ENCODE data around the gene RABGAP1L. TPM values are rescaled to one million over a fixed set of nuclear protein-coding genes. Genes with fewer than 3 reads are reported as not detected.

The RABGAP1L gene
- total RNA-seq, 4 donors from 2014 or later: 42.4 to 74.5 (median 49.1) TPM

GRCh38 chr1:174149216-174149615, 10.1 kb upstream of the RABGAP1L start:
- peaks cover 0 to 3% (median 0%) of the 10 kb centered on the region in 4 donors for H3K9me3 ChIP-seq
- H3K36me3 ChIP-seq: no peaks in the 10 kb centered on the region
- H3K27me3 ChIP-seq: no peaks in the 10 kb centered on the region
- TF ChIP-seq CTCF (IDR thresholded peaks at IDR 0.05): no peak
- TF ChIP-seq POLR2A (IDR thresholded peaks at IDR 0.05): no peak
- no peak for TF ChIP-seq EP300 (IDR thresholded peaks at IDR 0.05)
- DNase-seq (ENCODE audit: low spot score in 2 of 2): no peak
- H3K27ac ChIP-seq: no peak overlapping the region
- H3K4me3 ChIP-seq: no peak overlapping the region
- 62 to 68% methylated on average over 4 of the region's 4 CpGs for WGBS, 2 donors
- H3K4me1 ChIP-seq: peaks cover 0 to 4% (median 0%) of the 10 kb centered on the region in 4 donors

GRCh38 chr1:174150499-174150898, 8.8 kb upstream of the RABGAP1L start:
- no peak overlapping the region for H3K27ac ChIP-seq
- TF ChIP-seq POLR2A (IDR thresholded peaks at IDR 0.05): no peak
- no peak for TF ChIP-seq EP300 (IDR thresholded peaks at IDR 0.05)
- TF ChIP-seq CTCF (IDR thresholded peaks at IDR 0.05): no peak
- no peaks in the 10 kb centered on the region for H3K36me3 ChIP-seq
- no peak for DNase-seq (ENCODE audit: low spot score in 2 of 2)
- WGBS, 2 donors: 97% methylated on average over 2 of the region's 2 CpGs
- peaks cover 0 to 4% (median 0%) of the 10 kb centered on the region in 4 donors for H3K4me1 ChIP-seq
- no peak overlapping the region for H3K4me3 ChIP-seq
- H3K27me3 ChIP-seq: no peaks in the 10 kb centered on the region
- H3K9me3 ChIP-seq: peaks cover 0 to 3% (median 0%) of the 10 kb centered on the region in 4 donors

GRCh38 chr1:174152427-174152826, 6.9 kb upstream of the RABGAP1L start:
- TF ChIP-seq CTCF (IDR thresholded peaks at IDR 0.05) (no peak), EP300 (IDR thresholded peaks at IDR 0.05) (no peak), POLR2A (IDR thresholded peaks at IDR 0.05) (no peak)
- H3K4me1 ChIP-seq: peaks cover 0 to 4% (median 0%) of the 10 kb centered on the region in 4 donors
- H3K9me3 ChIP-seq: no peaks in the 10 kb centered on the region
- WGBS, 2 donors: 72 to 77% methylated on average over 1 of the region's 1 CpG
- H3K4me3 ChIP-seq: no peak overlapping the region
- no peak for DNase-seq (ENCODE audit: low spot score in 2 of 2)
- H3K27ac ChIP-seq: no peak overlapping the region
- no peaks in the 10 kb centered on the region for H3K36me3 ChIP-seq
- no peaks in the 10 kb centered on the region for H3K27me3 ChIP-seq

GRCh38 chr1:174153085-174153824, 6.1 kb upstream of the RABGAP1L start:
- TF ChIP-seq EP300 (IDR thresholded peaks at IDR 0.05) (no peak), CTCF (IDR thresholded peaks at IDR 0.05) (no peak), POLR2A (IDR thresholded peaks at IDR 0.05) (no peak)
- 58 to 71% methylated on average over 5 of the region's 5 CpGs for WGBS, 2 donors

GRCh38 chr1:174153825-174154107, 5.6 kb upstream of the RABGAP1L start:
- H3K36me3 ChIP-seq: no peaks in the 10 kb centered on the region
- TF ChIP-seq POLR2A (IDR thresholded peaks at IDR 0.05): no peak
- no peak overlapping the region for H3K27ac ChIP-seq
- no peak overlapping the region for H3K4me3 ChIP-seq
- H3K27me3 ChIP-seq: no peaks in the 10 kb centered on the region
- peaks cover 0 to 10% (median 0%) of the 10 kb centered on the region in 4 donors for H3K4me1 ChIP-seq
- DNase-seq (ENCODE audit: low spot score in 2 of 2): no peak
- H3K9me3 ChIP-seq: no peaks in the 10 kb centered on the region

More at GRCh38 chr1:174153085-174153824, 6.1 kb upstream of the RABGAP1L start:
- Histone ChIP-seq H3K27ac (no peak overlapping the region), H3K9me3 (no peaks in the 10 kb centered on the region), H3K27me3 (no peaks in the 10 kb centered on the region), H3K36me3 (no peaks in the 10 kb centered on the region), H3K4me1 (peaks cover 0 to 5% (median 0%) of the 10 kb centered on the region in 4 donors), H3K4me3 (no peak overlapping the region)
- no peak for DNase-seq (ENCODE audit: low spot score in 2 of 2)
